ENCODE results near the gene SLC4A4. TPM values are rescaled to one million over a fixed set of nuclear protein-coding genes. Genes with fewer than 3 reads are reported as not detected.

Gene SLC4A4
- total and polyA plus RNA-seq, 2 of the 8 experiments (the other 6 are each of a cell fraction or from before 2014, with no cell fraction given): 0.67 to 2.8 TPM

DNA sequence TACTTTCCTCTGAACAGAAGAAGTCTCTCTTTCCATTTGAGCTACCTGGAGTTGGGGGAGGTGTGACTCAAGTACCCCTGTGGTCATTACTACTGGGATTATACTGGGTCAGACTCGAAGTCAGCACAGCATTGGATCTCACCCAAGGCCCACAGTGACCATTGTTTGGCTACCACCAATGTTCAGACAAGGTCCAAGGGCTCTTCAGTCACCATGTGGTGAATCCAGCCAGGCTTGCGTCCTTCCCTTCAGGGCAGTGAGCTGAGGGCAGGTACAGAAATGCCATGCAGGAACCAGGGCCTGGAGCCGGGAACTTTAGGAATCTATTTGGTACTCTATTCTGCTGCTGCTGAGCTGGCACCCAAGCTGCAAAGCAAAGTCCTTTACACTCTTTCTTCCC, 5.5 kb upstream of the SLC4A4 start:
- Histone ChIP-seq H2AFZ (ENCODE audit: low read length) (no peak overlapping the region), H3K23ac (ENCODE audit: insufficient read length) (no peak overlapping the region)
- no peak for TF ChIP-seq HDAC6 (IDR thresholded peaks at IDR 0.05; ENCODE audit: low read depth, low read length)

More for the DNA sequence above, 5.5 kb upstream of the SLC4A4 start:
- H3K56ac ChIP-seq (replicated peaks; ENCODE audit: insufficient read length, low read depth, low read length): no peak overlapping the region
- no peak overlapping the region for H3K4ac ChIP-seq (replicated peaks; ENCODE audit: insufficient read length, low read depth, low read length)
- no peaks in the 10 kb centered on the region for H3K36me3 ChIP-seq (ENCODE audit: control insufficient read depth in 2 of 4, insufficient read depth in 4 of 4, low read length in 3 of 4)
- no peak overlapping the region for H3K4me2 ChIP-seq (ENCODE audit: insufficient read depth in 1 of 2, low read depth in 2 of 2, low read length in 2 of 2)
- ChIA-PET POLR2A (ENCODE audit: partially characterized antibody) (no interaction called here), CTCF (ENCODE audit: partially characterized antibody) (interaction anchor here (1.1 kb wide), 1 partner anchor 9 kb away, joined by 3 read pairs; no protein-coding TSS in a partner anchor)
- no peak overlapping the region for H3K9ac ChIP-seq (replicated peaks in 1 of 4; ENCODE audit: extremely low read depth in 1 of 4, low read depth in 3 of 4, low read length in 3 of 4)
- no peak overlapping the region for H4K5ac ChIP-seq (ENCODE audit: insufficient read length, low read depth, low read length)
- WGBS, 2 experiments (ENCODE audit: extremely low coverage in 1 of 2, insufficient coverage in 1 of 2, insufficient read length in 1 of 2, insufficient replicate concordance in 2 of 2, low coverage in 1 of 2, low lambda C conversion rate in 2 of 2, missing lambda C conversion rate in 1 of 2): 96% methylated on average over 3 of the region's 3 CpGs; no CpG with 5 or more reads in 1 of the 2 experiments
- no peak overlapping the region for H2BK5ac ChIP-seq (ENCODE audit: low read depth, low read length)
- no peak overlapping the region for H2BK20ac ChIP-seq (ENCODE audit: low read length)
- H3K4me1 ChIP-seq (replicated peaks in 1 of 4; ENCODE audit: control insufficient read depth in 3 of 4, insufficient read depth in 4 of 4, low read length in 3 of 4): no peaks in the 10 kb centered on the region
- H3K9me3 ChIP-seq (ENCODE audit: insufficient read depth in 2 of 2, low read depth in 1 of 2, low read length in 1 of 2): no peaks in the 10 kb centered on the region
- no peak overlapping the region for H3K27ac ChIP-seq (ENCODE audit: low read depth, low read length)
- no peak overlapping the region for H3K14ac ChIP-seq (ENCODE audit: insufficient read length)
- H2BK12ac ChIP-seq (ENCODE audit: low read depth, low read length): no peak overlapping the region
- no peak overlapping the region for H2BK15ac ChIP-seq (ENCODE audit: low read length)
- H3K79me1 ChIP-seq (ENCODE audit: low read depth, low read length): no peaks in the 10 kb centered on the region
- H3K27me3 ChIP-seq (replicated peaks in 1 of 4; ENCODE audit: control insufficient read depth in 3 of 4, extremely low read depth in 1 of 4, insufficient read depth in 3 of 4, low read length in 3 of 4): no peaks in the 10 kb centered on the region
- no peaks in the 10 kb centered on the region for H3K23me2 ChIP-seq (ENCODE audit: low read depth, low read length)
- H3K4me3 ChIP-seq (ENCODE audit: extremely low read depth in 1 of 4, insufficient read depth in 2 of 4, low read depth in 3 of 4, low read length in 4 of 4): no peak overlapping the region
- no peak overlapping the region for H2AK5ac ChIP-seq (ENCODE audit: low read depth, low read length)
- H3K18ac ChIP-seq (ENCODE audit: extremely low read depth, low read length): no peak overlapping the region
- H4K91ac ChIP-seq (replicated peaks; ENCODE audit: insufficient read length, low read length): no peak overlapping the region
- DNase-seq (ENCODE audit: low read depth in 1 of 2, low spot score in 2 of 2) (no peak), FAIRE-seq (no peak)
- H4K20me1 ChIP-seq (replicated peaks in 1 of 2; ENCODE audit: control insufficient read depth in 1 of 2, insufficient read depth in 2 of 2, low read length in 2 of 2): no peaks in the 10 kb centered on the region
- H2BK120ac ChIP-seq (replicated peaks; ENCODE audit: low read depth, low read length): no peak overlapping the region
- H4K8ac ChIP-seq (ENCODE audit: extremely low read depth, insufficient read depth, low read length): no peak overlapping the region
- no peaks in the 10 kb centered on the region for H3K79me2 ChIP-seq (ENCODE audit: control insufficient read depth in 1 of 2, insufficient read depth in 2 of 2, low read length in 2 of 2)

Data from H1 (cell line).